Transverse colon (tissue), 4 donors: ENCODE data around the gene BIRC7.

Experiments
- EP300 ChIP-seq: sonication (generic); formaldehyde crosslinking; IDR thresholded peaks from one replicate; pipeline ENCODE4 v1.6.1; 2017; ENCODE audit warnings: antibody characterized with exemption, low read depth
- POLR2AphosphoS5 ChIP-seq, 3 donors: sonication (generic); formaldehyde crosslinking; IDR thresholded peaks; one replicate each; pipeline ENCODE4 v1.6.1; 2016; ENCODE audit warnings: antibody characterized with exemption in 3 of 3
- TF ChIP-seq, protein P1 (sequence below), 5 experiments: fragments of 200-600 bp in 3 of 5; fragments of 450-650 bp in 2 of 5; sonication (generic) in 3 of 5; IDR thresholded peaks; 1 replicate in 2 of 5; 2 replicates in 3 of 5; pipeline ENCODE4 v1.5.1; 2016 to 2017; ENCODE audit warnings: antibody characterized with exemption in 5 of 5, inconsistent platforms in 3 of 5, mild to moderate bottlenecking in 2 of 5, moderate library complexity in 1 of 5

DNA sequence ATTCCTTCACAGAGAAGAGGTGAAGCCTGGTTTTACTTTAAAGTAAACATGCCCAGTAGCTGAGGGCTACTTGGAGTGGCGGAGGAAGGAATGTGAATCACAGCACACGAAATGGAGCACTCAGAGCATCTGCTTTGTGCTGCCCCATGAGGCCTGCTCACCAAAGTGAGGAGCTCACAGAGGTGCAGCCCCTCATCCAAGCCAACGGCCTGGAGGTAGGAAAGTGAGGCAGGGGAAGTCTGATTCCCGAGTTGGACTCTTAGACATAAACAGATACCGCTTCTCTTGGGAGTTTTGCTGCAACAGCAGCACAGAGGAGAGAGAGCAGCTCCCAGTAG is 23.3 kb upstream of the BIRC7 start:
- TF ChIP-seq, protein P1, sequence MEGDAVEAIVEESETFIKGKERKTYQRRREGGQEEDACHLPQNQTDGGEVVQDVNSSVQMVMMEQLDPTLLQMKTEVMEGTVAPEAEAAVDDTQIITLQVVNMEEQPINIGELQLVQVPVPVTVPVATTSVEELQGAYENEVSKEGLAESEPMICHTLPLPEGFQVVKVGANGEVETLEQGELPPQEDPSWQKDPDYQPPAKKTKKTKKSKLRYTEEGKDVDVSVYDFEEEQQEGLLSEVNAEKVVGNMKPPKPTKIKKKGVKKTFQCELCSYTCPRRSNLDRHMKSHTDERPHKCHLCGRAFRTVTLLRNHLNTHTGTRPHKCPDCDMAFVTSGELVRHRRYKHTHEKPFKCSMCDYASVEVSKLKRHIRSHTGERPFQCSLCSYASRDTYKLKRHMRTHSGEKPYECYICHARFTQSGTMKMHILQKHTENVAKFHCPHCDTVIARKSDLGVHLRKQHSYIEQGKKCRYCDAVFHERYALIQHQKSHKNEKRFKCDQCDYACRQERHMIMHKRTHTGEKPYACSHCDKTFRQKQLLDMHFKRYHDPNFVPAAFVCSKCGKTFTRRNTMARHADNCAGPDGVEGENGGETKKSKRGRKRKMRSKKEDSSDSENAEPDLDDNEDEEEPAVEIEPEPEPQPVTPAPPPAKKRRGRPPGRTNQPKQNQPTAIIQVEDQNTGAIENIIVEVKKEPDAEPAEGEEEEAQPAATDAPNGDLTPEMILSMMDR (IDR thresholded peaks at IDR 0.05) = no peak
- TF ChIP-seq POLR2AphosphoS5 (IDR thresholded peaks at IDR 0.05) (no peak), EP300 (no peak)
